ENCODE data around the gene TRIM63. TPM values are rescaled to one million over a fixed set of nuclear protein-coding genes. Genes with fewer than 3 reads are reported as not detected.

TRIM63 gene
- total and polyA plus RNA-seq, 2 donors (not counting 3 experiments of a cell fraction or from before 2014, with no cell fraction given), result not detected

DNA sequence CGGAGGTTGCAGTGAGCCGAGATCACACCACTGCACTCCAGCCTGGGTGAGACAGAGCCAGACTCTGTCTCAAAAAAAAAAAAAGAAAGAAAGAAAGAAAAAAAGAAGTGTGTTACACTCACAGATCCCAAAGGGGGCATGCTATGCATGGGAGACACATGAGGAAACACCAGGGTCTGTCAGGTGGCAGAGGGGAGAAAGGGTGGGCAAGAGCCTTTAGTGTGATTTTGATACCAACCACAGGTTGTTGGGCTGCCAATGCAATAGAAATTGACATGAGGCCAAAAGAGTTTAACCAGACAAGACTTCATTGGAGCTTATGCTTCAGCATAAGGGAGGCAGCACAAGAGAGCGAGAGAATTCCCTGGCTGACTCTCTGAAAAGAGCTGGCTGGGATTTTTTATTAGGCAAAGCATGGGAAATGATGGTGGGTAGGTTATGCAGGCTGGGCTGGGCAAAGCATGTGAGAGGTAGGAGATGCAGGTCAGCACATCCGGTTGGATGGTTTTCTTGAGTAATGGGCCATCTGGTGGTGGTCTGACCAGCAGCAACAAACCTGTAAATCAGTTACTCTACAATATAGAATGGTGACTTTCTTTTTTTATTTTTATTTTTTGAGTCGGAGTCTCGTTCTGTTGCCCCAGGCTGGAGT lies 57.5 kb downstream of the TRIM63 start:
- Histone ChIP-seq H3K9me1 (replicated peaks; ENCODE audit: control insufficient read depth, extremely low read depth, insufficient read depth, low read length) (no peaks in the 10 kb centered on the region), H3K4me3 (replicated peaks in 1 of 3; ENCODE audit: insufficient read depth in 1 of 3, low read depth in 1 of 3, low read length in 3 of 3) (no peak overlapping the region), H3K4me1 (ENCODE audit: control insufficient read depth, extremely low read depth, insufficient read depth, low read length) (no peaks in the 10 kb centered on the region), H3K9ac (replicated peaks; ENCODE audit: extremely low read depth, insufficient read depth, low read length) (no peak overlapping the region), H3K9me3 (replicated peaks; ENCODE audit: control insufficient read depth, insufficient read depth, low read length) (no peaks in the 10 kb centered on the region), H3K4me2 (ENCODE audit: insufficient read depth, low read length) (no peak overlapping the region), H4K20me1 (replicated peaks; ENCODE audit: control insufficient read depth, extremely low read depth, insufficient read depth, low read length) (no peaks in the 10 kb centered on the region), H3K79me2 (ENCODE audit: control insufficient read depth, insufficient read depth, low read length) (no peaks in the 10 kb centered on the region), H3K27me3 (ENCODE audit: control insufficient read depth in 2 of 2, insufficient read depth in 2 of 2, low read length in 2 of 2) (peaks cover 0 to 3% of the 10 kb centered on the region in 2 experiments), H2AFZ (ENCODE audit: low read depth, low read length) (no peak overlapping the region), H3K27ac (ENCODE audit: insufficient read depth, low read depth, low read length) (no peak overlapping the region), H3K36me3 (ENCODE audit: control insufficient read depth in 2 of 2, extremely low read depth in 1 of 2, insufficient read depth in 2 of 2, low read length in 2 of 2) (no peaks in the 10 kb centered on the region)
- intact Hi-C loops (cut with micrococcal nuclease) (no loop called here), dilution Hi-C loops (cut with MboI; ENCODE audit: extremely low pct_ligation_motif_present, low sequenced_read_pairs) (no loop called here)
- CTCF ChIA-PET, result interaction anchor here (0.7 to 3.9 kb wide), 3 partner anchors 12 to 114 kb away, joined by 3 to 20 read pairs (median 6); partner anchors contain the start of gene PAFAH2
- TF ChIP-seq JUN (IDR thresholded peaks at IDR 0.05; ENCODE audit: borderline replicate concordance, insufficient read depth, insufficient read length, low read depth), result no peak
- TF ChIP-seq FOS (IDR thresholded peaks at IDR 0.05; ENCODE audit: borderline replicate concordance, insufficient read depth, low read length), result no peak
- TF ChIP-seq, protein P1, sequence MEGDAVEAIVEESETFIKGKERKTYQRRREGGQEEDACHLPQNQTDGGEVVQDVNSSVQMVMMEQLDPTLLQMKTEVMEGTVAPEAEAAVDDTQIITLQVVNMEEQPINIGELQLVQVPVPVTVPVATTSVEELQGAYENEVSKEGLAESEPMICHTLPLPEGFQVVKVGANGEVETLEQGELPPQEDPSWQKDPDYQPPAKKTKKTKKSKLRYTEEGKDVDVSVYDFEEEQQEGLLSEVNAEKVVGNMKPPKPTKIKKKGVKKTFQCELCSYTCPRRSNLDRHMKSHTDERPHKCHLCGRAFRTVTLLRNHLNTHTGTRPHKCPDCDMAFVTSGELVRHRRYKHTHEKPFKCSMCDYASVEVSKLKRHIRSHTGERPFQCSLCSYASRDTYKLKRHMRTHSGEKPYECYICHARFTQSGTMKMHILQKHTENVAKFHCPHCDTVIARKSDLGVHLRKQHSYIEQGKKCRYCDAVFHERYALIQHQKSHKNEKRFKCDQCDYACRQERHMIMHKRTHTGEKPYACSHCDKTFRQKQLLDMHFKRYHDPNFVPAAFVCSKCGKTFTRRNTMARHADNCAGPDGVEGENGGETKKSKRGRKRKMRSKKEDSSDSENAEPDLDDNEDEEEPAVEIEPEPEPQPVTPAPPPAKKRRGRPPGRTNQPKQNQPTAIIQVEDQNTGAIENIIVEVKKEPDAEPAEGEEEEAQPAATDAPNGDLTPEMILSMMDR (IDR thresholded peaks at IDR 0.05; ENCODE audit: extremely low read depth in 1 of 2, insufficient read depth in 1 of 2, low read depth in 1 of 2, low read length in 2 of 2), result peak in 1 of 2 donors; percentile 1
- no peak for TF ChIP-seq POLR2A (IDR thresholded peaks at IDR 0.05; ENCODE audit: low read depth, low read length)
- no peak for TF ChIP-seq GATA2 (IDR thresholded peaks at IDR 0.05; ENCODE audit: insufficient read depth, insufficient read length, low read depth, low read length)
- TF ChIP-seq, protein P2, sequence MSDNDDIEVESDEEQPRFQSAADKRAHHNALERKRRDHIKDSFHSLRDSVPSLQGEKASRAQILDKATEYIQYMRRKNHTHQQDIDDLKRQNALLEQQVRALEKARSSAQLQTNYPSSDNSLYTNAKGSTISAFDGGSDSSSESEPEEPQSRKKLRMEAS (IDR thresholded peaks at IDR 0.05; ENCODE audit: insufficient read depth, insufficient read length), result no peak
- TF ChIP-seq MYC (IDR thresholded peaks at IDR 0.05; ENCODE audit: low read depth, low read length), result no peak
- no peak for TF ChIP-seq EZH2 (IDR thresholded peaks at IDR 0.05; ENCODE audit: borderline replicate concordance, low read depth, low read length, severe bottlenecking)
- POLR2A ChIA-PET, result no interaction called here
- no peak for FAIRE-seq
- no TSS peak for BruUV-seq (replicated peaks)
- DNase-seq (ENCODE audit: low read depth, low spot score), result no peak
